K562 (cell line): ENCODE measurements around the gene SPATA20. TPM values are rescaled to one million over a fixed set of nuclear protein-coding genes. Genes with fewer than 3 reads are reported as not detected.

Source experiments
- ATAC-seq: fragments of 200-7000 bp; cut with Tn5 transposase; 3 replicates; pipeline ENCODE4 v1.9.1; 2020; ENCODE audit warnings: moderate library complexity
- BruUV-seq: library from RNA; stranded (reverse); fragments of 400-500 nt; replicated peaks from 2 replicates; lab custom pipeline; 2021; lab: Mats Ljungman, UMichigan
- CTCF ChIA-PET: fragments of 300-600 bp; formaldehyde crosslinking; extraction: SDS; loops from one replicate; lab custom pipeline; 2021; ENCODE audit warnings: low intra/inter-chr PET ratio; lab: Yijun Ruan, JAX
- POLR2A ChIA-PET: fragments of 300-600, 350-650 bp; sonication (Branson Sonifier 250); formaldehyde crosslinking; extraction: SDS; loops from one replicate; lab custom pipeline; 2021; ENCODE audit warnings: antibody characterized with exemption, inconsistent platforms; lab: Yijun Ruan, JAX
- DNase-seq, 4 experiments: peaks; one replicate each; pipeline versions ENCODE4 v3.0.0 to v3.0.0-alpha.2; 2011 to 2018; ENCODE audit warnings: low spot score in 3 of 4, mixed read lengths in 3 of 4; ENCODE audit errors: extremely low read depth in 1 of 4
- FAIRE-seq: peaks from 2 replicates; lab custom pipeline; 2011; peaks lifted over from hg19 to GRCh38; lab: Jason Lieb, UNC
- H2AFZ ChIP-seq: 2 replicates; pipeline ENCODE4 v1.6.0; 2011; ENCODE audit warnings: low read depth, low read length, control low read depth, inconsistent platforms
- H3K27ac ChIP-seq: fragments of 200-600 bp; 3 replicates; pipeline ENCODE4 v1.8.0; 2011; ENCODE audit warnings: low read depth, mild to moderate bottlenecking, control low read depth, inconsistent platforms, low read length, moderate library complexity, mixed read lengths; ENCODE audit errors: extremely low read depth
- H3K27me3 ChIP-seq, 2 experiments: fragments of 300-600 bp in 1 of 2; 2 replicates in 1 of 2; 3 replicates in 1 of 2; pipeline versions ENCODE4 v1.6.0 to v1.8.0; 2011; ENCODE audit warnings: inconsistent platforms in 2 of 2, low read length in 2 of 2, mild to moderate bottlenecking in 1 of 2, mixed read lengths in 1 of 2, moderate library complexity in 1 of 2; ENCODE audit not compliant: control insufficient read depth in 2 of 2, insufficient read depth in 2 of 2
- H3K36me3 ChIP-seq: fragments of 300-600 bp; 3 replicates; pipeline ENCODE4 v1.8.0; 2011; ENCODE audit warnings: mild to moderate bottlenecking, low read length, inconsistent platforms; ENCODE audit not compliant: control insufficient read depth, insufficient read depth
- H3K4me1 ChIP-seq, 2 experiments: fragments of 200-600 bp in 1 of 2; replicated peaks in 1 of 2; 2 replicates in 1 of 2; 3 replicates in 1 of 2; pipeline versions ENCODE4 v1.5.1 to v1.8.0; 2011; ENCODE audit warnings: inconsistent platforms in 2 of 2, low read length in 2 of 2, mild to moderate bottlenecking in 1 of 2, mixed read lengths in 1 of 2, moderate library complexity in 1 of 2; ENCODE audit not compliant: control insufficient read depth in 2 of 2, insufficient read depth in 2 of 2
- H3K4me2 ChIP-seq: 2 replicates; pipeline ENCODE4 v1.6.1; 2011; ENCODE audit warnings: low read length, control low read depth, inconsistent platforms, mixed read lengths; ENCODE audit not compliant: insufficient read depth
- H3K4me3 ChIP-seq: fragments of 200-600 bp; sonication (generic), shearing (Covaris generic); 2 replicates; pipeline ENCODE4 v1.5.1; 2016; ENCODE audit warnings: control low read depth, inconsistent platforms
- H3K79me2 ChIP-seq: fragments of 200-600 bp; 3 replicates; pipeline ENCODE4 v1.8.0; 2011; ENCODE audit warnings: low read length, inconsistent platforms; ENCODE audit not compliant: control insufficient read depth, insufficient read depth
- H3K9ac ChIP-seq, 2 experiments: 2 replicates each; pipeline versions ENCODE4 v1.6.0 to v1.6.1; 2011; ENCODE audit warnings: low read depth in 2 of 2, low read length in 2 of 2, control low read depth in 1 of 2, inconsistent platforms in 1 of 2, mild to moderate bottlenecking in 1 of 2, mixed read lengths in 1 of 2; ENCODE audit not compliant: insufficient read depth in 1 of 2
- H3K9me1 ChIP-seq: one replicate; pipeline ENCODE4 v1.6.0; 2011; ENCODE audit warnings: inconsistent platforms, mild to moderate bottlenecking, low read length, moderate library complexity; ENCODE audit not compliant: control insufficient read depth, insufficient read depth
- H3K9me3 ChIP-seq: replicated peaks from 2 replicates; pipeline ENCODE4 v1.5.1; 2011; ENCODE audit warnings: low read depth, low read length, inconsistent platforms; ENCODE audit not compliant: control insufficient read depth, insufficient read depth
- H4K20me1 ChIP-seq: replicated peaks from 2 replicates; pipeline ENCODE4 v1.6.1; 2011; ENCODE audit warnings: low read length, inconsistent platforms, mixed read lengths; ENCODE audit not compliant: control insufficient read depth, insufficient read depth
- ADNP ChIP-seq: fragments of 200-800 bp; sonication (Bioruptor generic); IDR thresholded peaks from 2 replicates; pipeline ENCODE4 v1.6.1; 2016; ENCODE audit warnings: missing genetic modification characterization, missing compliant biosample characterization
- BCOR ChIP-seq: fragments of 450-650 bp; IDR thresholded peaks from 2 replicates; pipeline ENCODE4 v1.6.1; 2016
- DDX20 ChIP-seq: fragments of 450-650 bp; IDR thresholded peaks from 2 replicates; pipeline ENCODE4 v1.6.1; 2016; ENCODE audit warnings: missing genetic modification characterization, low read depth, mild to moderate bottlenecking, missing compliant biosample characterization, moderate library complexity
- E2F3 ChIP-seq: fragments of 250-450 bp; sonication (Bioruptor Pico); IDR thresholded peaks from 2 replicates; pipeline ENCODE4 v1.4.0; 2020; ENCODE audit warnings: mild to moderate bottlenecking
- ELK3 ChIP-seq: fragments of 450-650 bp; formaldehyde crosslinking; IDR thresholded peaks from 2 replicates; pipeline ENCODE4 v1.4.0; 2020; ENCODE audit warnings: mild to moderate bottlenecking
- HMBOX1 ChIP-seq: sonication (generic); IDR thresholded peaks from 2 replicates; pipeline ENCODE4 v1.6.1; 2016
- IRF2 ChIP-seq: sonication (generic); formaldehyde crosslinking; IDR thresholded peaks from 2 replicates; pipeline ENCODE4 v1.8.1; 2022; ENCODE audit warnings: mild to moderate bottlenecking, missing genetic modification reagents
- MAFF ChIP-seq: IDR thresholded peaks from 2 replicates; pipeline ENCODE4 v1.6.1; 2012; ENCODE audit warnings: low read length, improper control_type of control experiment
- NFIX ChIP-seq: fragments of 250-450 bp; sonication (Bioruptor Pico); IDR thresholded peaks from 2 replicates; pipeline ENCODE4 v1.4.0; 2020; ENCODE audit warnings: low read depth, mild to moderate bottlenecking, moderate library complexity
- NR2C1 ChIP-seq, 2 experiments: fragments of 450-650 bp; IDR thresholded peaks; 2 replicates each; pipeline ENCODE4 v1.6.1; 2017; ENCODE audit warnings: mild to moderate bottlenecking in 2 of 2, antibody characterized with exemption in 1 of 2, inconsistent platforms in 1 of 2, missing compliant biosample characterization in 1 of 2, missing genetic modification characterization in 1 of 2
- NR2F6 ChIP-seq: fragments of 450-650 bp; formaldehyde crosslinking; IDR thresholded peaks from 2 replicates; pipeline ENCODE4 v1.4.0; 2020; ENCODE audit warnings: mild to moderate bottlenecking
- PHB2 ChIP-seq: fragments of 450-650 bp; IDR thresholded peaks from 2 replicates; pipeline ENCODE4 v1.6.1; 2017; ENCODE audit warnings: low read depth
- RBM25 ChIP-seq: fragments of 200-400 bp; formaldehyde crosslinking; IDR thresholded peaks from 2 replicates; pipeline ENCODE4 v1.6.1; 2018; ENCODE audit warnings: low read length, low read depth, moderate library complexity; ENCODE audit not compliant: severe bottlenecking
- RUNX1 ChIP-seq: sonication (generic); IDR thresholded peaks from 2 replicates; pipeline ENCODE4 v1.6.1; 2016; ENCODE audit warnings: antibody characterized with exemption, low read depth
- ZBTB1 ChIP-seq: sonication (generic); formaldehyde crosslinking; IDR thresholded peaks from 2 replicates; pipeline ENCODE4 v1.8.1; 2023; ENCODE audit warnings: missing genetic modification reagents, low read depth, mild to moderate bottlenecking, borderline replicate concordance
- ZEB2 ChIP-seq: fragments of 450-650 bp; IDR thresholded peaks from 2 replicates; pipeline ENCODE4 v1.6.1; 2016
- ZNF280B ChIP-seq: fragments of 250-450 bp; sonication (Bioruptor Pico); IDR thresholded peaks from 2 replicates; pipeline ENCODE4 v1.5.1; 2021; ENCODE audit warnings: mild to moderate bottlenecking
- ZNF551 ChIP-seq: fragments of 250-450 bp; sonication (Bioruptor Pico); IDR thresholded peaks from 2 replicates; pipeline ENCODE4 v1.5.0; 2021; ENCODE audit warnings: mild to moderate bottlenecking, moderate library complexity
- WGBS: fragments of 100-300 bp; shearing (Covaris generic); methylation state at CpG from one replicate; pipeline ENCODE4 v1.1.6; 2016; ENCODE audit warnings: low coverage, mixed read lengths; ENCODE audit not compliant: insufficient coverage; ENCODE audit errors: missing lambda C conversion rate; 5-methylcytosine and 5-hydroxymethylcytosine counted together
- in situ Hi-C: fragments of 300-500 bp; cut with MboI; formaldehyde crosslinking; loops from 4 replicates; pipeline ENCODE4 v1.15.0; 2018; ENCODE audit warnings: inconsistent platforms, mixed read lengths
- intact Hi-C: fragments of 100-400 bp; cut with micrococcal nuclease; formaldehyde crosslinking; loops from 2 replicates; pipeline ENCODE4 v1.14.2; 2022
- polyA plus RNA-seq, 8 experiments: library from polyadenylated mRNA; depleted of rRNA in 4 of 8; stranded (reverse) in 5 of 8; unstranded in 3 of 8; fragments of >200 nt; fragmentation: Nextera tagmentation in 2 of 8; fragmentation: Illumina TruSeq in 1 of 8; extraction: Ambion mirVana in 2 of 8; extraction: Trizol in 1 of 8; gene quantifications; 2 replicates each; pipeline versions ENCODE4 v1.2.1 to v1.2.3, GENCODE V29; 2011 to 2014; ENCODE audit warnings: inconsistent platforms in 1 of 8, missing spikeins in 1 of 8
- total RNA-seq, 7 experiments: library from RNA; depleted of rRNA in 6 of 7; stranded (reverse); fragments of >200 nt in 6 of 7; fragmentation: Illumina TruSeq in 2 of 7; extraction: Trizol in 2 of 7; gene quantifications; 2 replicates each; pipeline versions ENCODE4 v1.2.1 to v1.2.3, GENCODE V29; 2011 to 2021; ENCODE audit warnings: low replicate concordance in 1 of 7

Gene SPATA20
- total and polyA plus RNA-seq, 9 of the 15 experiments (the other 6 are each of a cell fraction or from before 2014, with no cell fraction given) = 0.08 to 4.0 (median 1.5) TPM

GRCh38 chr17:50498021-50498874 lies 48.7 kb upstream of the SPATA20 start:
- FAIRE-seq (no peak), ATAC-seq (no peak), DNase-seq (no peak)
- no peak overlapping the region for H3K27ac ChIP-seq
- H3K4me3 ChIP-seq = no peak overlapping the region
- 22% methylated on average over 7 of the region's 7 CpGs for WGBS
- H3K4me1 ChIP-seq = no peaks in the 10 kb centered on the region; a peak in 2 of 5 replicates
- H3K4me2 ChIP-seq = no peak overlapping the region
- no peaks in the 10 kb centered on the region for H3K79me2 ChIP-seq
- BruUV-seq = no TSS peak
- intact Hi-C loops (no loop called here), in situ Hi-C loops (no loop called here)
- H2AFZ ChIP-seq = no peak overlapping the region
- H4K20me1 ChIP-seq = 0 out of 2 replicates have a peak, but pooled peaks cover 3% of the 10 kb centered on the region
- ChIA-PET CTCF (interaction anchor here (0.6 kb wide), 1 partner anchor 324 kb away, joined by 3 read pairs; no protein-coding TSS in a partner anchor), POLR2A (no interaction called here)
- H3K27me3 ChIP-seq = peaks cover 8 to 10% of the 10 kb centered on the region in 2 experiments; a peak in 3 of 5 replicates
- H3K9me1 ChIP-seq = no peaks in the 10 kb centered on the region
- H3K9ac ChIP-seq = no peak overlapping the region
- no peaks in the 10 kb centered on the region for H3K36me3 ChIP-seq
- no peaks in the 10 kb centered on the region for H3K9me3 ChIP-seq
- no peak for TF ChIP-seq NFIX (CRISPR knock-in tag)
- TF ChIP-seq RUNX1 = no peak
- no peak for TF ChIP-seq MAFF
- no peak for TF ChIP-seq ZNF551 (CRISPR knock-in tag)
- no peak for TF ChIP-seq NR2F6
- no peak for TF ChIP-seq PHB2
- no peak for TF ChIP-seq ZEB2
- TF ChIP-seq E2F3 (CRISPR knock-in tag) = no peak
- TF ChIP-seq ADNP (tag) = peak; percentile 37; the same call in 1 of the 2 replicates
- no peak for TF ChIP-seq HMBOX1
- TF ChIP-seq DDX20 (tag) = no peak
- TF ChIP-seq IRF2 (CRISPR knock-in tag) = no peak
- peak; percentile 71 for TF ChIP-seq RBM25
- no peak for TF ChIP-seq ELK3 (CRISPR knock-in tag)
- no peak for TF ChIP-seq ZNF280B (CRISPR knock-in tag)
- no peak for TF ChIP-seq NR2C1 (IDR thresholded peaks at IDR 0.05)
- peak; percentile 35; the same call in 1 of the 2 replicates for TF ChIP-seq NR2C1 (tag; IDR thresholded peaks at IDR 0.05)
- no peak for TF ChIP-seq ZBTB1 (CRISPR knock-in tag)
- TF ChIP-seq BCOR = peak; percentile 23; the same call in 1 of the 2 replicates
